Heart left ventricle (tissue), 13 donors: Measurements from ENCODE around the gene IQSEC1.

Source experiments
- POLR2A ChIP-seq, 2 donors: fragments of 450-650 bp; IDR thresholded peaks; one replicate each; pipeline ENCODE4 v1.6.1; 2017; ENCODE audit warnings: antibody characterized with exemption in 2 of 2, mild to moderate bottlenecking in 2 of 2, moderate library complexity in 2 of 2
- TF ChIP-seq, protein P1 (sequence below), 12 donors: fragments of 200-600 bp; sonication (generic) in 4 of 12; IDR thresholded peaks; one replicate each; pipeline versions ENCODE4 v1.5.0 to v1.8.0; 2018 to 2022; ENCODE audit warnings: antibody characterized with exemption in 12 of 12, mild to moderate bottlenecking in 5 of 12
- donor health status: ischemic (EF 13 %, LVEDD 7.1; RV severe dilation, severe dysfunction).
- donor health status: DM: no; HTN: yes; CAD: no.
- donor health status: DM: no; HTN: no; CAD: no.
- donor health status: ischemic (EF 25% LVEDD 6.9; RV normal size, moderate dysfunction).
- donor health status: ischemic (EF 25% LVEDD 5.7; RV mildly dilated, moderate dysfunction).
- donor health status: ischemic (EF 35%, LVEDD 5.7; RV mildly dilated, moderate dysfunction).
- donor health status: nonischemic (EF 11% LVEDD 7.7; RV severe dilation, severe dysfunction).
- donor health status: DM: yes; HTN: yes; CAD: no.
- donor health status: PGD.
- donor health status: ischemic (EF 29% LVEDD 5.4; RV normal size, mild dysfunction).
- donor health status: nonischemic (EF 23%, LVEDD 6.1; RV moderate dilation, normal function).

DNA sequence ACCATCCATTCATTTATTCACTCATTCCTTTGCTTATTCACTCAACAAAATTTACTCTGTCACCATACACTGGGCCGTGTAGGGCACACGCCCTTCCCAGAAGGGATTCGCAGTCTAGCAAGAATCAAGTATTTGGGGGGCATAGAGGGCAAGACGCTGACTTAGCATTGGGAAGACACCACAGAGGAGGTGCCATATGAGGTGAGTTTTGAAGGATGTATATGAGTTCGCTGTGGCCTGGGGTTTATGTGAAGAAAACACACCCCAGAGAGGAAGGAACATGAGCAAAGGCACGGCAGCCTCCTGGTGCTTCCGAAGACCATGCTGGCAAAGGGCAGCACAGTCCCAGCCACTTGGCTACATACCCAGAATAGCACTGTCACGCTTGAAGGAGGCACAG is 23.1 kb upstream of the IQSEC1 start:
- TF ChIP-seq POLR2A (IDR thresholded peaks at IDR 0.05), result no peak
- TF ChIP-seq, protein P1, sequence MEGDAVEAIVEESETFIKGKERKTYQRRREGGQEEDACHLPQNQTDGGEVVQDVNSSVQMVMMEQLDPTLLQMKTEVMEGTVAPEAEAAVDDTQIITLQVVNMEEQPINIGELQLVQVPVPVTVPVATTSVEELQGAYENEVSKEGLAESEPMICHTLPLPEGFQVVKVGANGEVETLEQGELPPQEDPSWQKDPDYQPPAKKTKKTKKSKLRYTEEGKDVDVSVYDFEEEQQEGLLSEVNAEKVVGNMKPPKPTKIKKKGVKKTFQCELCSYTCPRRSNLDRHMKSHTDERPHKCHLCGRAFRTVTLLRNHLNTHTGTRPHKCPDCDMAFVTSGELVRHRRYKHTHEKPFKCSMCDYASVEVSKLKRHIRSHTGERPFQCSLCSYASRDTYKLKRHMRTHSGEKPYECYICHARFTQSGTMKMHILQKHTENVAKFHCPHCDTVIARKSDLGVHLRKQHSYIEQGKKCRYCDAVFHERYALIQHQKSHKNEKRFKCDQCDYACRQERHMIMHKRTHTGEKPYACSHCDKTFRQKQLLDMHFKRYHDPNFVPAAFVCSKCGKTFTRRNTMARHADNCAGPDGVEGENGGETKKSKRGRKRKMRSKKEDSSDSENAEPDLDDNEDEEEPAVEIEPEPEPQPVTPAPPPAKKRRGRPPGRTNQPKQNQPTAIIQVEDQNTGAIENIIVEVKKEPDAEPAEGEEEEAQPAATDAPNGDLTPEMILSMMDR (IDR thresholded peaks at IDR 0.05), result no peak
